GM19023 (cell line): Measurements from ENCODE around the gene NASP.

Experiments
- ATAC-seq: cut with Tn5 transposase; IDR thresholded peaks from one replicate; pipeline ENCODE4 v1.9.1; 2021; ENCODE audit warnings: mild to moderate bottlenecking, moderate library complexity; ENCODE audit not compliant: unreplicated experiment

The NASP gene

DNA sequence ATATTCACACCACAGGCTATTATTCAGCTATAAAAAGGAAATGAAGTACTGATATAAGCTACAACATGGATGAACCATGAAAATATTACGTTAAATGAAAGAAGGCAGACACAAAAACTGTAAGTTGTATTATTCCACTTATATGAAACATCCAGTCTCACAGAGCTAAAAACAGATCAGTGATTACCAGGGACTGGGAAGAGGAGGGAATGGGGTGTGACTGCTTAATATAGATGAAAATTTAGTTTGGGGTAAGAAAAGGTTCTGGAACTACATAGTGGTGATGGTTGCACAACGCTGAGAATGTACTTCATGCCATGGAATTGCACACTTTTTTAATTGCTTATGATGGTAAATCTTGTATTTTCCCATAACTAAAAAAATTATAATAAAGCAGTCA, 83.0 kb downstream of the NASP start:
- ATAC-seq = no peak

DNA sequence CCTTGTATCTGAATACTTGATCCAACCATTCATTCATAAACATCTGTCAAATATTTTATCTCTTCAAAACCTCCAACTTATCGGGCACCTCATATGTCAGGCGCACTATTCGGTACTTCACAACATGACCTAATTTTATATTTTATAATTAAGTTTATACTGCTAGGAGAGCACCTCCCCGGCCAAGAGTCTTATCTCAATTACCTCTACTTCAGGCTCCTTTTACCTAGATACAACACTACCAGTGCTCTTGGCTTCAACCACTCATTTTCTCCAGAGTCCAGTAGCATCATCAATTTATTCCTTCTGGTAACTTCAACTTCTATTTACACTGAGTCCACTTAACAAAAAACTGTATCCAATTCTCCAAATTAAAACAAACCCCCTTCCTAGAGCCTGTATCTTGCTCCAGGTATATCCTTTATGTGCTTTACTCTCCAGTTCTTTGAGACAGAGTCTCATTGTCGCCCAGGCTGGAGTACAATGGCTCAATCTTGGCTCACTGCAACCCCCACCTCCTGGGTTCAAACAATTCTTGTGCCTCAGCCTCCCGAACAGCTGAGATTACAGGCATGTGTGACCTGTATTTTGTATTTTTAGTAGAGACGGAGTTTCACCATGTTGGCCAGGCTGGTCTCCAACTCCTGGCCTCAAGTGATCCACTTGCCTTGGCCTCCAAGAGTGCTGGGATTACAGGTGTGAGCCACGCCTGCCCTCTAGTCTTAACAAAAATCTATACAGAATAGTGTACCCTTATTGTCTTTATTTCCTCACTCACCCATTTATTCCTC, 83.7 kb downstream of the NASP start:
- no peak for ATAC-seq
